ENCODE measurements around the gene VSTM5. TPM values are rescaled to one million over a fixed set of nuclear protein-coding genes. Genes with fewer than 3 reads are reported as not detected.

The VSTM5 gene
- total and polyA plus RNA-seq, 4 donors, result 0.05 TPM; not detected in 3

DNA sequence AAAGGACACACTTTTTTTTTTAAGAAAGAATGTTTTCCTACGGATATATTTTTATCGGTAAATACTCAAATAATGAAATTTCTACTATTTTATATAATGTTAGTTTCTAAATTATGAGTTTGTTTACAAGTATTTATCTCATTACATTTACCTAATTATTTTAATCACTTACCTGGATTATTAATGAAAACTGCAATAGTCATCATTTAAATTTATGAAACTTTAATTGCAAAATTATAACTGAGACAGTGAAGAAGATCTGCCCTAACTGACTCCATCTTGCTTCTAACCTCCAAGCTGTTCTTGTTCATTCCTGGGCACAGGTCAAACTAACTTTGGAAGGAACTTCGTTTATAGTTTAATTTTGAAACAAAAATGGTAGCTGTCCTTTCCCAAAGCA, 25.2 kb upstream of the VSTM5 start (continued):
- TF ChIP-seq, protein P1, sequence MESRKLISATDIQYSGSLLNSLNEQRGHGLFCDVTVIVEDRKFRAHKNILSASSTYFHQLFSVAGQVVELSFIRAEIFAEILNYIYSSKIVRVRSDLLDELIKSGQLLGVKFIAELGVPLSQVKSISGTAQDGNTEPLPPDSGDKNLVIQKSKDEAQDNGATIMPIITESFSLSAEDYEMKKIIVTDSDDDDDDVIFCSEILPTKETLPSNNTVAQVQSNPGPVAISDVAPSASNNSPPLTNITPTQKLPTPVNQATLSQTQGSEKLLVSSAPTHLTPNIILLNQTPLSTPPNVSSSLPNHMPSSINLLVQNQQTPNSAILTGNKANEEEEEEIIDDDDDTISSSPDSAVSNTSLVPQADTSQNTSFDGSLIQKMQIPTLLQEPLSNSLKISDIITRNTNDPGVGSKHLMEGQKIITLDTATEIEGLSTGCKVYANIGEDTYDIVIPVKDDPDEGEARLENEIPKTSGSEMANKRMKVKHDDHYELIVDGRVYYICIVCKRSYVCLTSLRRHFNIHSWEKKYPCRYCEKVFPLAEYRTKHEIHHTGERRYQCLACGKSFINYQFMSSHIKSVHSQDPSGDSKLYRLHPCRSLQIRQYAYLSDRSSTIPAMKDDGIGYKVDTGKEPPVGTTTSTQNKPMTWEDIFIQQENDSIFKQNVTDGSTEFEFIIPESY (IDR thresholded peaks at IDR 0.05), result no peak
- TF ChIP-seq FOXA2 (IDR thresholded peaks at IDR 0.05) (no peak), GABPA (IDR thresholded peaks at IDR 0.05 in 1 of 2, conservative IDR thresholded peaks at IDR 0.05 in 1 of 2) (no peak), SP1 (IDR thresholded peaks at IDR 0.05) (no peak)
- TF ChIP-seq, protein P2, sequence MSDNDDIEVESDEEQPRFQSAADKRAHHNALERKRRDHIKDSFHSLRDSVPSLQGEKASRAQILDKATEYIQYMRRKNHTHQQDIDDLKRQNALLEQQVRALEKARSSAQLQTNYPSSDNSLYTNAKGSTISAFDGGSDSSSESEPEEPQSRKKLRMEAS (IDR thresholded peaks at IDR 0.05), result no peak

DNA sequence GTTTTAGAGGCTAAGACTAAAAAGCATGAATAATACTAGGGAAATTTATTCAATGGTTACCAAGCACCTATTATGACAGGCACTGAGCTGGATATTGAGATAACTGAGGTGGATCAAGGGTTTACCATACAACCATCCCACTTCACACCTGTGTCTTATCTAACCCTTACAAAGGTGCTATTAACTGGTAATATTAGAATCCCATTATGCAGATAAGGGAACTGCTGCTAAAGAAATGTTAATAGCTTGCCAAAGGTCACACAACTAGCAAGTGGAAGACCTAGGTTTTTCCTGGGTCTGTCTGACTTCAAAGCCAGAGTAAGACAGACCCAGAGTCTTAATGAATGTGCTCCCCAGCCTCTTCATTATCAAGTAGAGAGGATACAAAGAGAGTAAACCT, 21.1 kb upstream of the VSTM5 start:
- H3K4me3 ChIP-seq (ENCODE audit: low read depth in 1 of 3, low read length in 3 of 3), result no peak overlapping the region
- H3K27me3 ChIP-seq (ENCODE audit: control insufficient read depth in 4 of 4, insufficient read depth in 4 of 4, low read length in 3 of 4), result no peaks in the 10 kb centered on the region
- TF ChIP-seq FOXA1 (IDR thresholded peaks at IDR 0.05), result no peak
- no peak for TF ChIP-seq NR2F2 (IDR thresholded peaks at IDR 0.05)
- no peak for TF ChIP-seq HNF4A (conservative IDR thresholded peaks at IDR 0.05)
- TF ChIP-seq RXRA (IDR thresholded peaks at IDR 0.05), result no peak
- TF ChIP-seq, protein P2 (IDR thresholded peaks at IDR 0.05), result no peak
- TF ChIP-seq, protein P3, sequence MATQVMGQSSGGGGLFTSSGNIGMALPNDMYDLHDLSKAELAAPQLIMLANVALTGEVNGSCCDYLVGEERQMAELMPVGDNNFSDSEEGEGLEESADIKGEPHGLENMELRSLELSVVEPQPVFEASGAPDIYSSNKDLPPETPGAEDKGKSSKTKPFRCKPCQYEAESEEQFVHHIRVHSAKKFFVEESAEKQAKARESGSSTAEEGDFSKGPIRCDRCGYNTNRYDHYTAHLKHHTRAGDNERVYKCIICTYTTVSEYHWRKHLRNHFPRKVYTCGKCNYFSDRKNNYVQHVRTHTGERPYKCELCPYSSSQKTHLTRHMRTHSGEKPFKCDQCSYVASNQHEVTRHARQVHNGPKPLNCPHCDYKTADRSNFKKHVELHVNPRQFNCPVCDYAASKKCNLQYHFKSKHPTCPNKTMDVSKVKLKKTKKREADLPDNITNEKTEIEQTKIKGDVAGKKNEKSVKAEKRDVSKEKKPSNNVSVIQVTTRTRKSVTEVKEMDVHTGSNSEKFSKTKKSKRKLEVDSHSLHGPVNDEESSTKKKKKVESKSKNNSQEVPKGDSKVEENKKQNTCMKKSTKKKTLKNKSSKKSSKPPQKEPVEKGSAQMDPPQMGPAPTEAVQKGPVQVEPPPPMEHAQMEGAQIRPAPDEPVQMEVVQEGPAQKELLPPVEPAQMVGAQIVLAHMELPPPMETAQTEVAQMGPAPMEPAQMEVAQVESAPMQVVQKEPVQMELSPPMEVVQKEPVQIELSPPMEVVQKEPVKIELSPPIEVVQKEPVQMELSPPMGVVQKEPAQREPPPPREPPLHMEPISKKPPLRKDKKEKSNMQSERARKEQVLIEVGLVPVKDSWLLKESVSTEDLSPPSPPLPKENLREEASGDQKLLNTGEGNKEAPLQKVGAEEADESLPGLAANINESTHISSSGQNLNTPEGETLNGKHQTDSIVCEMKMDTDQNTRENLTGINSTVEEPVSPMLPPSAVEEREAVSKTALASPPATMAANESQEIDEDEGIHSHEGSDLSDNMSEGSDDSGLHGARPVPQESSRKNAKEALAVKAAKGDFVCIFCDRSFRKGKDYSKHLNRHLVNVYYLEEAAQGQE (IDR thresholded peaks at IDR 0.05), result no peak
- no peak for TF ChIP-seq EGR1 (IDR thresholded peaks at IDR 0.05; ENCODE audit: low read depth in 2 of 2)
- no peak for TF ChIP-seq RAD21 (IDR thresholded peaks at IDR 0.05)
- TF ChIP-seq HNF4G (IDR thresholded peaks at IDR 0.05), result no peak
- H3K27ac ChIP-seq (ENCODE audit: low read depth in 1 of 2, low read length in 2 of 2), result no peak overlapping the region
- H3K36me3 ChIP-seq (ENCODE audit: control insufficient read depth in 4 of 4, insufficient read depth in 3 of 4, low read depth in 1 of 4, low read length in 3 of 4), result no peaks in the 10 kb centered on the region
- H3K4me1 ChIP-seq (ENCODE audit: control insufficient read depth in 4 of 4, insufficient read depth in 4 of 4, low read length in 3 of 4), result no peaks in the 10 kb centered on the region
- DNase-seq (ENCODE audit: low spot score), result no peak
- no peaks in the 10 kb centered on the region for H3K9me3 ChIP-seq (ENCODE audit: control insufficient read depth in 4 of 4, low read length in 3 of 4)
- H3K9ac ChIP-seq (ENCODE audit: low read depth in 1 of 2, low read length in 2 of 2), result no peak overlapping the region

DNA sequence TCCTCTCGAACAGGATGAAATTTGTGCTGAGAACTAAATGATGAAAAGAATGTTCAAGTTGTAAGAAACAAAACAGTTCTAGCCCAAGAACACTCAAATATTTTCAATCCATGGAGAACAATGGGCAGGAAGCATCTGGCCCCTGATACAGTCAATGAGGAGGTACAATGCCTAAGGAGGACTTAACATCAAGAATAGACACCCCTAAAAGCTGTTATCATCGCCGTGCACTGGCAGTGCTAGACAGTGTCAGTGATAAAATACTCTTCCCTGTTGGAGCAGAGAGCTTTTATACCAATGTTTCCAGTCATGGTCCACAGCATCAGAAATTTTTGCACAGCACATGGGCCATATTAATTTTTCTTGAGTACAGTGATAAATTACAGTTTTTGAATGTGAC, 20.2 kb upstream of the VSTM5 start:
- H3K9ac ChIP-seq (ENCODE audit: low read depth in 1 of 2, low read length in 2 of 2), result no peak overlapping the region
- no peaks in the 10 kb centered on the region for H3K36me3 ChIP-seq (ENCODE audit: control insufficient read depth in 4 of 4, insufficient read depth in 3 of 4, low read depth in 1 of 4, low read length in 3 of 4)
- DNase-seq (ENCODE audit: low spot score), result no peak
- no peak overlapping the region for H3K4me3 ChIP-seq (ENCODE audit: low read depth in 1 of 3, low read length in 3 of 3)
- H3K27me3 ChIP-seq (ENCODE audit: control insufficient read depth in 4 of 4, insufficient read depth in 4 of 4, low read length in 3 of 4), result no peaks in the 10 kb centered on the region
- TF ChIP-seq, protein P4, sequence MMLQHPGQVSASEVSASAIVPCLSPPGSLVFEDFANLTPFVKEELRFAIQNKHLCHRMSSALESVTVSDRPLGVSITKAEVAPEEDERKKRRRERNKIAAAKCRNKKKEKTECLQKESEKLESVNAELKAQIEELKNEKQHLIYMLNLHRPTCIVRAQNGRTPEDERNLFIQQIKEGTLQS (IDR thresholded peaks at IDR 0.05), result no peak
- TF ChIP-seq RXRA (IDR thresholded peaks at IDR 0.05), result no peak
- no peak for TF ChIP-seq SP1 (IDR thresholded peaks at IDR 0.05)
- no peak for TF ChIP-seq TAF1 (conservative IDR thresholded peaks at IDR 0.05)
- no peak for TF ChIP-seq FOXA2 (IDR thresholded peaks at IDR 0.05)
- no peak for TF ChIP-seq YY1 (IDR thresholded peaks at IDR 0.05)
- TF ChIP-seq JUND (IDR thresholded peaks at IDR 0.05), result no peak
- no peak for TF ChIP-seq GABPA (IDR thresholded peaks at IDR 0.05 in 1 of 2, conservative IDR thresholded peaks at IDR 0.05 in 1 of 2)
- TF ChIP-seq HNF4A (conservative IDR thresholded peaks at IDR 0.05), result no peak
- no peak for TF ChIP-seq FOXA1 (IDR thresholded peaks at IDR 0.05)
- TF ChIP-seq, protein P5, sequence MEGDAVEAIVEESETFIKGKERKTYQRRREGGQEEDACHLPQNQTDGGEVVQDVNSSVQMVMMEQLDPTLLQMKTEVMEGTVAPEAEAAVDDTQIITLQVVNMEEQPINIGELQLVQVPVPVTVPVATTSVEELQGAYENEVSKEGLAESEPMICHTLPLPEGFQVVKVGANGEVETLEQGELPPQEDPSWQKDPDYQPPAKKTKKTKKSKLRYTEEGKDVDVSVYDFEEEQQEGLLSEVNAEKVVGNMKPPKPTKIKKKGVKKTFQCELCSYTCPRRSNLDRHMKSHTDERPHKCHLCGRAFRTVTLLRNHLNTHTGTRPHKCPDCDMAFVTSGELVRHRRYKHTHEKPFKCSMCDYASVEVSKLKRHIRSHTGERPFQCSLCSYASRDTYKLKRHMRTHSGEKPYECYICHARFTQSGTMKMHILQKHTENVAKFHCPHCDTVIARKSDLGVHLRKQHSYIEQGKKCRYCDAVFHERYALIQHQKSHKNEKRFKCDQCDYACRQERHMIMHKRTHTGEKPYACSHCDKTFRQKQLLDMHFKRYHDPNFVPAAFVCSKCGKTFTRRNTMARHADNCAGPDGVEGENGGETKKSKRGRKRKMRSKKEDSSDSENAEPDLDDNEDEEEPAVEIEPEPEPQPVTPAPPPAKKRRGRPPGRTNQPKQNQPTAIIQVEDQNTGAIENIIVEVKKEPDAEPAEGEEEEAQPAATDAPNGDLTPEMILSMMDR (IDR thresholded peaks at IDR 0.05; ENCODE audit: low read depth, low read length, missing input control), result no peak
- no peak for TF ChIP-seq NR2F2 (IDR thresholded peaks at IDR 0.05)
- TF ChIP-seq, protein P3 (IDR thresholded peaks at IDR 0.05), result no peak
- WGBS, result 79% methylated on average over 3 of the region's 3 CpGs
- no peaks in the 10 kb centered on the region for H3K4me1 ChIP-seq (ENCODE audit: control insufficient read depth in 4 of 4, insufficient read depth in 4 of 4, low read length in 3 of 4)
- no peaks in the 10 kb centered on the region for H3K9me3 ChIP-seq (ENCODE audit: control insufficient read depth in 4 of 4, low read length in 3 of 4)
- no peak overlapping the region for H3K27ac ChIP-seq (ENCODE audit: low read depth in 1 of 2, low read length in 2 of 2)
